H1 (cell line): ENCODE data around the gene NOTUM.

ENCODE experiments used
- CHD1 ChIP-seq: IDR thresholded peaks from 2 replicates; pipeline ENCODE4 v1.6.1; 2012; ENCODE audit warnings: low read depth, low read length, improper control_type of control experiment
- CTCF ChIP-seq, 3 experiments: IDR thresholded peaks; 1 replicate in 2 of 3; 2 replicates in 1 of 3; pipeline versions ENCODE4 v1.5.1 to v1.6.1; 2011; ENCODE audit warnings: low read length in 3 of 3, mild to moderate bottlenecking in 3 of 3, inconsistent platforms in 2 of 3, low read depth in 1 of 3, moderate library complexity in 1 of 3; ENCODE audit not compliant: insufficient read depth in 1 of 3; ENCODE audit errors: control extremely low read depth in 1 of 3
- EP300 ChIP-seq, 2 experiments: IDR thresholded peaks; 1 replicate in 1 of 2; 2 replicates in 1 of 2; pipeline ENCODE4 v1.6.1; 2011 to 2012; ENCODE audit warnings: low read depth in 2 of 2, low read length in 2 of 2, mild to moderate bottlenecking in 2 of 2, borderline replicate concordance in 1 of 2, inconsistent platforms in 1 of 2, moderate library complexity in 1 of 2
- GABPA ChIP-seq: IDR thresholded peaks from 2 replicates; pipeline ENCODE4 v1.6.1; 2011; ENCODE audit warnings: mild to moderate bottlenecking, low read length, moderate library complexity, borderline replicate concordance; ENCODE audit not compliant: insufficient read depth
- HDAC6 ChIP-seq: IDR thresholded peaks from one replicate; pipeline ENCODE4 v1.7.1; 2012; ENCODE audit warnings: low read depth, mild to moderate bottlenecking, inconsistent platforms, low read length, moderate library complexity
- JUN ChIP-seq: IDR thresholded peaks from 2 replicates; pipeline ENCODE4 v1.6.1; 2011; ENCODE audit warnings: low read depth, mild to moderate bottlenecking, improper control_type of control experiment, low read length
- JUND ChIP-seq: IDR thresholded peaks from 2 replicates; pipeline ENCODE4 v1.6.1; 2011; ENCODE audit warnings: mild to moderate bottlenecking, improper control_type of control experiment, low read length
- KDM4A ChIP-seq: IDR thresholded peaks from one replicate; pipeline ENCODE4 v1.7.1; 2012; ENCODE audit warnings: low read depth, mild to moderate bottlenecking, moderate library complexity, low read length, inconsistent platforms; ENCODE audit not compliant: severe bottlenecking
- RNF2 ChIP-seq: fragments of 200-900, 300-1000 bp; sonication (generic); IDR thresholded peaks from 2 replicates; pipeline ENCODE4 v1.7.1; 2016; ENCODE audit warnings: borderline replicate concordance, low read depth, mild to moderate bottlenecking, antibody characterized with exemption, low read length; ENCODE audit not compliant: poor library complexity, severe bottlenecking; ENCODE audit errors: missing control alignments
- SP1 ChIP-seq: IDR thresholded peaks from 2 replicates; pipeline ENCODE4 v1.6.1; 2011; ENCODE audit warnings: low read depth, low read length

- no peak for TF ChIP-seq SP1
- no peak for TF ChIP-seq CTCF (IDR thresholded peaks at IDR 0.05; ENCODE audit: control extremely low read depth in 1 of 3, insufficient read depth in 1 of 3, low read depth in 1 of 3, low read length in 3 of 3)
- no peak for TF ChIP-seq JUN
- TF ChIP-seq GABPA = no peak
- TF ChIP-seq RNF2 = no peak
- TF ChIP-seq KDM4A = no peak
- no peak for TF ChIP-seq JUND
- no peak for TF ChIP-seq EP300 (IDR thresholded peaks at IDR 0.05; ENCODE audit: borderline replicate concordance in 1 of 2, low read depth in 2 of 2, low read length in 2 of 2)
- TF ChIP-seq CHD1 = no peak
- TF ChIP-seq HDAC6 = no peak
Measured at GRCh38 chr17:81925860-81926450, 35.0 kb downstream of the NOTUM start.
